ENCODE measurements around the gene ST7.

- TF ChIP-seq YY1 (IDR thresholded peaks at IDR 0.05; ENCODE audit: insufficient read depth, insufficient read length) (no peak), ZNF274 (IDR thresholded peaks at IDR 0.05; ENCODE audit: low read depth, low read length) (no peak)
These were observed 57.3 kb downstream of the ST7 start for GRCh38 chr7:117010375-117011133.
